ENCODE data around the gene ZC3HAV1L. TPM values are rescaled to one million over a fixed set of nuclear protein-coding genes. Genes with fewer than 3 reads are reported as not detected.
"Not testable (repeated sequence)": the region's sequence is repeated elsewhere in the genome, so short reads cannot be mapped to it uniquely, and the experiment has no call there.

ZC3HAV1L gene
- total RNA-seq, 2 experiments from 2014 or later, result 12.9 to 13.4 TPM

DNA sequence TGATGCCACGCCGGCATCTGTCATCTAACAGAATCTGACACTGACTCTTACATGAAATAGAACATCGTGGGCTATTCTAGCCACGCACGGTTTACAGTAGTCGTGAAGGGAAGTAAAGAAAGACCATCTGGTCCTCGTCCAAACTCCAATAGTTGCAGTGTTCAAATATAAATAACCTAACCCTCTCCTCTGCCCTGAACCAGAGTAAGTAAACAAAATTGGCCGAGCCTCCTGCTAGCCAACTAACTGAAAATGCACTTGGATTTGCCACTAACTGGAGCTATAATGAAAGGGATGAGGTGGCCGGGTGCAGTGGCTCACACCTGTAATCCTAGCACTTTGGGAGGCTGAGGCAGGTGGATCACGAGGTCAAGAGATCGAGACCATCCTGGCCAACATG is 29.5 kb upstream of the ZC3HAV1L start:
- no peak for DNase-seq
- H3K36me3 Mint-ChIP-seq, result peaks cover 56% of the 10 kb centered on the region
- peaks cover 50% of the 10 kb centered on the region for H3K4me1 Mint-ChIP-seq
- H3K9me3 Mint-ChIP-seq, result no peaks in the 10 kb centered on the region
- no peak overlapping the region for H3K27ac Mint-ChIP-seq
- H3K4me3 Mint-ChIP-seq, result no peak overlapping the region
- no peaks in the 10 kb centered on the region for H3K27me3 Mint-ChIP-seq

- Mint-ChIP-seq H3K4me1 (peaks cover 44% of the 10 kb centered on the region), H3K4me3 (no peak overlapping the region), H3K27ac (peak overlapping the region; percentile 67), H3K27me3 (no peaks in the 10 kb centered on the region), H3K9me3 (no peaks in the 10 kb centered on the region), H3K36me3 (peaks cover 49% of the 10 kb centered on the region)
- no peak for DNase-seq
Observed at GRCh38 chr7:139061416-139061815, 25.6 kb upstream of the ZC3HAV1L start.

DNA sequence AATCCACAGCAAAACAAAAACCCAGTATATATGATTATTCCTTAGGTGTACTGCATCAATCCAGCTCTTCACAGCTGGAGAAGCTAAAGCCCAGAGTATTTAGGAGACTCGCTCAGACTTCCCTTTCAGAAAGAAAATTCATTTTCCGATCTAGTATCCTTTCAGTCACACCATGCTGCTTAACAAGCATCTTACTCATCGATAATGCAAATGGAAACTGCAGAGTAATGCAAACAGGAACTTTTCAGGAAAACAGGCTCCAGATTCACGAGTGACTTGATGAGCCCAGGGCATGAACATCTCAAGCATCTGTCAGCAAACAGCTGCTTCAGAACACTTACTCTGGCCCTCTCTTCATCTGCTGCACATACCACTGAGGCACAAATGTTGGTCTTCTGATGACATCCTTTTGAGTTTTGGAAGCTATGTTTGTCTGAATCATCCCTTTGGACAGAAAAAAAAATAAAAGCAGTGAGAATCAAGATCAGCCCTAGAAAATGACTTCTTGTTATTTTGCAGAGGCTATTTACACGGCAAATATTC is 24.9 kb upstream of the ZC3HAV1L start:
- Mint-ChIP-seq H3K4me3 (no peak overlapping the region), H3K9me3 (no peaks in the 10 kb centered on the region), H3K4me1 (peaks cover 44% of the 10 kb centered on the region), H3K36me3 (peaks cover 47% of the 10 kb centered on the region), H3K27me3 (no peaks in the 10 kb centered on the region), H3K27ac (peak overlapping the region; percentile 67)
- DNase-seq, result no peak

DNA sequence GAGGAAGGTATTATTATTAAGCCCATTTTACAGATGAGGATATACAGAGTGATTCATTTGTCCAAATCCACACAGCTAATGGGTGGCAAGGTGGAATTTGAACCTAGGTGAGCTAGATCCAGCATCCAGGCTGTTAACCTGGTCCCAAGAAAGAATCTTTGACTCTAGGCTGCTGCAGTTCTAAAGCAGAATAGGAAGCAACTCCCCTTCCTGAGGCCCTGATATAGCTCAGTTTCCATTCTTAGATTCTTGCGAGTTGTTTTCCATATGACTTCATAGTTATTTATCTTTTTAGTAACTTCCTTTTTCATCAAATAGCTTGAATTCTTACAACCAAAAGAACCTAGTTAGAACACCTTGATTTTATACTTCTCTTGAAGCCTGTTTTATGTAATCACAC is 24.1 kb upstream of the ZC3HAV1L start:
- H3K4me1 Mint-ChIP-seq, result peaks cover 41% of the 10 kb centered on the region
- no peak for DNase-seq
- H3K27me3 Mint-ChIP-seq, result no peaks in the 10 kb centered on the region
- H3K27ac Mint-ChIP-seq, result peak overlapping the region; percentile 67
- H3K4me3 Mint-ChIP-seq, result no peak overlapping the region
- no peaks in the 10 kb centered on the region for H3K9me3 Mint-ChIP-seq
- peaks cover 43% of the 10 kb centered on the region for H3K36me3 Mint-ChIP-seq

DNA sequence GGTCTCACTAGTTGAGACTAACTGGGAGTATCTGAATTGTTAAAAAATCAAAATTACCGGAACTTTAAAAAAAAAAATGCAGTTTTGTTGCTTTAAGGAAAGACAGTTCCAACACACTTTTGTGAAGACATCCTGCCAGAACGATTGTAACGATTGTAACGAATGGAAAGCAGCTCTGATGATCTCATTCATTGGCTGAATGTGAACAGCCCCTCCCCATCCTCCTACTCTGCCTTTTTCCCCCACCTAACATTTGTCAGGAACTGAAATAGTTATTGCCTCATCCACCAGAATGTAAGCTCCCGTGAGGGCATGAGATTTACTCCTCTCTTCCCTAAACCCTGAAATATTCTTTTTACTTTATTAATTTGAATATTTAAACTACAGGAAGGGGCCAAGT is 23.1 kb upstream of the ZC3HAV1L start:
- Mint-ChIP-seq H3K36me3 (peaks cover 48% of the 10 kb centered on the region), H3K4me3 (no peak overlapping the region), H3K27ac (peak overlapping the region; percentile 76), H3K9me3 (no peaks in the 10 kb centered on the region), H3K27me3 (no peaks in the 10 kb centered on the region), H3K4me1 (peaks cover 48% of the 10 kb centered on the region)
- no peak for DNase-seq

GRCh38 chr7:139055674-139056073 is 19.8 kb upstream of the ZC3HAV1L start:
- peaks cover 42% of the 10 kb centered on the region for H3K36me3 Mint-ChIP-seq
- H3K27ac Mint-ChIP-seq, result peak overlapping the region; percentile 52
- peaks cover 28% of the 10 kb centered on the region for H3K4me1 Mint-ChIP-seq
- DNase-seq, result no peak
- H3K4me3 Mint-ChIP-seq, result no peak overlapping the region
- no peaks in the 10 kb centered on the region for H3K9me3 Mint-ChIP-seq
- H3K27me3 Mint-ChIP-seq, result no peaks in the 10 kb centered on the region

DNA sequence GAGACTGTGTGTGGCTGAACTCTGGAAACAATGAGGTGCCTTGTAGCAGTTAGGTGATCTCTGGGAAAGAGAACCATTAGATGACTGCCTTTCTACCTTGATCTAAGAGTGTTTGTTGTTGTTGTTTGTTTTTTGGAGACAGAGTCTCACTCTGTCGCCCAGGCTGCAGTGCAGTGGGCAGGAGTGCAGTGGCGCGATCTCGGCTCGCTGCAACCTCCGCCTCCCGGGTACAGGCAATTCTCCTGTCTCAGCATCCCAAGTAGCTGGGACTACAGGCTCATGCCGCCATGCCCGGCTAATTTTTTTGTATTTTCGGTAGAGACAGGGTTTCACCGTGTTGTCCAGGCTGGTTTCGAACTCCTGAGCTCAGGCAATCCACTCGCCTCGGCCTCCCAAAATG is 18.8 kb upstream of the ZC3HAV1L start:
- DNase-seq, H3K27me3 Mint-ChIP-seq, H3K9me3 Mint-ChIP-seq, H3K4me3 Mint-ChIP-seq: not testable (repeated sequence)
- Mint-ChIP-seq H3K36me3 (peaks cover 42% of the 10 kb centered on the region), H3K4me1 (peaks cover 25% of the 10 kb centered on the region), H3K27ac (peak overlapping the region; percentile 45)

DNA sequence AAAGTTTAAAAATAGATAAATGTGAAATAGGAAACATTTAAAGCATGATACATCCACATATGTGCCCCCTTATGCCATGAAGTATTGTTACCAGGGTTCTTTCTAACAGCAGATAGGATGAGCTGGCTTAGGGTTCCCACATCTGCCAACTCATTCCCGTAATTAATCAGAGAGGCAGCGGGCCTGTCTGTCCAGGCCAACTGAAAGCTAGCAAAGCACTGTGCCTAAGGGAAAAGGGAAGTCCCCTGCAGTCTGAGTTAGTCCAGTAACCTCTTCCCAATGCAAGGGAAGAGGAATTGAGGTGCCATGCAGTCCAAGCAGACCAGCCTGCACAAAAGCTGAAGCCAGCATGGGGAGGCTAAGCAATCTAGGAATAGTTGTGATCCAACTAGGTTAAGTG is 18.3 kb upstream of the ZC3HAV1L start:
- no peak for DNase-seq
- Mint-ChIP-seq H3K4me3 (no peak overlapping the region), H3K27ac (peak overlapping the region; percentile 45), H3K9me3 (no peaks in the 10 kb centered on the region), H3K36me3 (peaks cover 44% of the 10 kb centered on the region), H3K4me1 (peaks cover 26% of the 10 kb centered on the region), H3K27me3 (no peaks in the 10 kb centered on the region)

GRCh38 chr7:139051655-139052054 is 15.8 kb upstream of the ZC3HAV1L start:
- Mint-ChIP-seq H3K4me3 (no peak overlapping the region), H3K27me3 (no peaks in the 10 kb centered on the region), H3K9me3 (no peaks in the 10 kb centered on the region), H3K27ac (no peak overlapping the region), H3K4me1 (peaks cover 31% of the 10 kb centered on the region), H3K36me3 (peaks cover 46% of the 10 kb centered on the region)
- DNase-seq, result no peak

- no peaks in the 10 kb centered on the region for H3K27me3 Mint-ChIP-seq
- H3K4me1 Mint-ChIP-seq, result peaks cover 34% of the 10 kb centered on the region
- peak overlapping the region; percentile 79 for H3K27ac Mint-ChIP-seq
- peaks cover 2% of the 10 kb centered on the region for H3K9me3 Mint-ChIP-seq
- no peak for DNase-seq
- H3K36me3 Mint-ChIP-seq, result peaks cover 61% of the 10 kb centered on the region
- H3K4me3 Mint-ChIP-seq, result no peak overlapping the region
Observed at GRCh38 chr7:139049936-139050335, 14.1 kb upstream of the ZC3HAV1L start.

DNA sequence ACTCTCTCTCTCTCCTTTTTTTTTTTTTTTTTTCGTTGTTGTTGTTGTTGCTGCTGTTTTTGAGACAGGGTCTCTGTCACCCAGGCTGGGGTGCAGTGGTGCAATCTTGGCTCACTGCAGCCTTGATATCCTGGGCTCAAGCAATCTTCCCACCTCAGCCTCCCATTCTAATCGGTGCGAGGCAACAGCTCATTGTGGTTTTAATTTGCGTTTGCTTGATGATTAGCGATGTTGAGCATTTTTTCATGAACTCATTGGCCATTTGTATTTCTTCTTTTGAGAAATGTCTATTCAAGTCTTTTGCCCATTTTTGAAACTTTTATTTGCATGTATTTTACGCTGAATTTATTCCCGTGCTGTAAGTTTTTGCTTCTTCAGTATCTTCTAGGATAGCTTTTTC is 13.3 kb upstream of the ZC3HAV1L start:
- Mint-ChIP-seq H3K36me3 (peaks cover 63% of the 10 kb centered on the region), H3K4me3 (no peak overlapping the region), H3K4me1 (peaks cover 35% of the 10 kb centered on the region), H3K27ac (peak overlapping the region; percentile 30), H3K9me3 (peaks cover 3% of the 10 kb centered on the region), H3K27me3 (no peaks in the 10 kb centered on the region)
- DNase-seq, result no peak

DNA sequence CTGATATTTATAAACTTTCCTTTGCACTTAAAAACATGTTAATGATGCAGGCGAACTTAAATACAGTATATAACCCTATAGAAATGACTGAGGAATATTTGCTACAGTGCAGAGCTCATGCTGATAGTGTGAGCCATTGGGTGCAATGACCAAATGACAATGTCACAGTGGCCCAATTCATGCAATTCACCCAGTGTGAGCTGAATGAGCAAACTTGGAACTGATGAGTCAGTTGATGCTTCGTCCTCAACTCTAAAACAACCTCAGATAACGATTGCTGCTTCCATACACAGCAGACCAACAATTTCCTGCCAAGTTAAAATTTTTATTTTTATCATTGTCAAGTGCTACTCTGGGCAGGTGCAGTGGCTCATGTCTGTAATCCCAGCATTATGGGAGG is 12.1 kb upstream of the ZC3HAV1L start:
- Mint-ChIP-seq H3K4me1 (peaks cover 41% of the 10 kb centered on the region), H3K27ac (peak overlapping the region; percentile 46), H3K27me3 (no peaks in the 10 kb centered on the region), H3K36me3 (peaks cover 67% of the 10 kb centered on the region), H3K9me3 (peaks cover 4% of the 10 kb centered on the region), H3K4me3 (no peak overlapping the region)
- DNase-seq, result no peak

GRCh38 chr7:139046143-139046542 is 10.3 kb upstream of the ZC3HAV1L start:
- peaks cover 4% of the 10 kb centered on the region for H3K9me3 Mint-ChIP-seq
- H3K27me3 Mint-ChIP-seq, result no peaks in the 10 kb centered on the region
- no peak for DNase-seq
- H3K36me3 Mint-ChIP-seq, result peaks cover 63% of the 10 kb centered on the region
- H3K4me1 Mint-ChIP-seq, result peaks cover 47% of the 10 kb centered on the region
- no peak overlapping the region for H3K4me3 Mint-ChIP-seq
- H3K27ac Mint-ChIP-seq, result no peak overlapping the region

DNA sequence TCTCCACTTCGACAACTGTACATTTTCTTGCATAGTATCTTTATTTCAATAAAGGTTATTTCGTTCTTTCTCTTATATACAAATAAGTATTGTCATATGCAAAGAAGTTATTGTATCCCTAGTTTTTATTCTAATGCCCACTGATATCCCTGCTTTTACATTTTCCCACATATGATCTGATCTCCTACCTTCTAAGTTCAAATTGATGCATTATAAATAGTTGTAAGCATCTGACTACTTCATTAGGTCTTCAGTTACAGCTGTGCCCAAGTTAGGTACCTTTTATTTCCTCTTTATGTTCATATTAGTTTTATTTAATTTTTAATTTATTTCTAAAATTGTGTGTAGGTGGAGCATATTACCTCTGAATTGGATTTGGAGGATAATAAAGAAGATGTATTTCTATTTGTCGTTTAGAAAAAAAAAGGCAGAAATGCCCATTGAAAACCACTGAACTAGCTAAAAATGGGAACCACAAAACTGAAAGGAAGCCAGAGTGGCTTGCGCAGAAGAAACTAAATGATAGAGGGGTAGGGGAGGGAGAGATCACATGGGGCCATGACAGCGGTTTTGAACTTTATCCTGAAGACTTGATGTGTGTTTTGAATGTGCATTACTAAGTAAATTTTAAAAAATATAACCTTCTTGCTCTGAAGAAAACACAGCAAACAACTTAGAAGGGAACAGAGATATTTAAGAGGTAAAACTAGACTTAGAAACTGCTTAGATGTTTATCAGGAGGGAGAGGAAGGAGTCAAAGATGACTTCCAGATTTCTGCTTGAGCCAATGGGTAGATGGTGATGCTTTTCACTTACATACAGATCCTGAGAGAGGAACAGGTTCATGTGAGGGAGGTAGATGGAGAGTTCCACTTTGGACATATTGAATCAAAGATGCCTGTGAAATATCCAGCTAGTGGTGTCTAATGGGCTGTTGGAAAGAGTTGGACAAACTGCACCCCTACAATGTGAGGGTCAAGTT is 9.3 kb upstream of the ZC3HAV1L start:
- peaks cover 56% of the 10 kb centered on the region for H3K36me3 Mint-ChIP-seq
- H3K27me3 Mint-ChIP-seq, result no peaks in the 10 kb centered on the region
- no peak overlapping the region for H3K4me3 Mint-ChIP-seq
- DNase-seq, result no peak
- peak overlapping the region; percentile 75 for H3K27ac Mint-ChIP-seq
- H3K9me3 Mint-ChIP-seq, result peaks cover 4% of the 10 kb centered on the region
- peaks cover 45% of the 10 kb centered on the region for H3K4me1 Mint-ChIP-seq

DNA sequence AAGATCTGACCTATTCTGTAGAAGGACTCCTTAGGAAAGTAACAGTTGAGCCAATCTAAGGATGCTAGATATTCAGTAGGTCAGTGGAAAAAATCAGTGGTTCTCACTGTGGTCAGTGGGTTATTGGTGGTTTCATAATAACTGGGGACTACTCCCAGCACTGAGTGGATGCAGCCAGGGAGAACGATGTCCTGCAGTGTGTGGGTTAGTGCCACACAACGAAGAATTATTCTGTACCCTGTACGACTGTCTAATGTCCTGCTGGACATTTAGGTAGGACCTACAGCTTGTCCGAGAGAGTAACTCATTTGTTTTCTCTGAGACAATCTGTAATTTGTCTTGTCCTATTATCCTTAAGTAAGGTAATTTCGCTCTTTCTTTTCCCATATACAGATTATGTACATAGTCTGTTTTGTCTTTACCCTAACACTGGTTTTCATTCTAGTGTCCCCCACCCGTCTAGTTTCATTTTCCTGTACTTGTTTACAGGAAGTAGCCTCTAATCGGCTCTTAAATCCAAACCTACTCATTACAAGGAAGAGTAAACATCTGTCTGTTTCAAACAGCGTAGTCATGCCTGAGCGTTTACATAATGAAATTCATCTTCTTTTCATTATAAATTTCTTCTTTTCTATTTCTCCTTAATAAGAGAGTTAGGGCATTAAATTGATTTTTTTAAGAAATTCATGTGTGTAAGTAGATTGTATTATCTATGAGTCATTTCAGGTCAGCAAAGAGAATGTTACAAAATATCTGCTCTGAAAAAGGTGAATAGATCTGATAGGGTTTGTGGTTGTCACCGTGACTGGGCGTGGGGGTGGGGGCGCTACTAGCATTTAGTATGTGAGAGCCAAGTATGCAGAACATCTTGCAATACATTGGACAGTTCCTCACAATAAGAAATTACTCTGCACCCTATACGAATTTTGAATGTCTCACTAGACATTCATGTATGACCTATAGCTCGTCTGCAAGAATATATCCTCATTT is 8.3 kb upstream of the ZC3HAV1L start:
- DNase-seq, result peak; percentile 60
- H3K9me3 Mint-ChIP-seq, result peaks cover 4% of the 10 kb centered on the region
- H3K27me3 Mint-ChIP-seq, result no peaks in the 10 kb centered on the region
- peaks cover 49% of the 10 kb centered on the region for H3K36me3 Mint-ChIP-seq
- H3K4me3 Mint-ChIP-seq, result no peak overlapping the region
- H3K4me1 Mint-ChIP-seq, result peaks cover 41% of the 10 kb centered on the region
- H3K27ac Mint-ChIP-seq, result peak overlapping the region; percentile 75
